ENCODE measurements around the gene PMFBP1. TPM values are rescaled to one million over a fixed set of nuclear protein-coding genes. Genes with fewer than 3 reads are reported as not detected.

The PMFBP1 gene
- total and polyA plus RNA-seq, 12 donors: 0.15 to 2.4 (median 0.55) TPM

GRCh38 chr16:72122308-72122707 lies 49.6 kb downstream of the PMFBP1 start:
- Histone ChIP-seq H3K36me3 (replicated peaks in 1 of 2) (no peaks in the 10 kb centered on the region), H3K27me3 (no peaks in the 10 kb centered on the region), H3K4me1 (replicated peaks in 1 of 2) (peaks cover 0 to 6% of the 10 kb centered on the region in 2 donors), H3K27ac (no peak overlapping the region), H3K4me3 (no peak overlapping the region), H3K9me3 (replicated peaks in 1 of 3) (no peaks in the 10 kb centered on the region)
- whole genome bisulfite sequencing, 4 donors: 96 to 100% (median 99%) methylated on average over 2 of the region's 2 CpGs
- TF ChIP-seq POLR2A (IDR thresholded peaks at IDR 0.05): no peak
- TF ChIP-seq, protein P1, sequence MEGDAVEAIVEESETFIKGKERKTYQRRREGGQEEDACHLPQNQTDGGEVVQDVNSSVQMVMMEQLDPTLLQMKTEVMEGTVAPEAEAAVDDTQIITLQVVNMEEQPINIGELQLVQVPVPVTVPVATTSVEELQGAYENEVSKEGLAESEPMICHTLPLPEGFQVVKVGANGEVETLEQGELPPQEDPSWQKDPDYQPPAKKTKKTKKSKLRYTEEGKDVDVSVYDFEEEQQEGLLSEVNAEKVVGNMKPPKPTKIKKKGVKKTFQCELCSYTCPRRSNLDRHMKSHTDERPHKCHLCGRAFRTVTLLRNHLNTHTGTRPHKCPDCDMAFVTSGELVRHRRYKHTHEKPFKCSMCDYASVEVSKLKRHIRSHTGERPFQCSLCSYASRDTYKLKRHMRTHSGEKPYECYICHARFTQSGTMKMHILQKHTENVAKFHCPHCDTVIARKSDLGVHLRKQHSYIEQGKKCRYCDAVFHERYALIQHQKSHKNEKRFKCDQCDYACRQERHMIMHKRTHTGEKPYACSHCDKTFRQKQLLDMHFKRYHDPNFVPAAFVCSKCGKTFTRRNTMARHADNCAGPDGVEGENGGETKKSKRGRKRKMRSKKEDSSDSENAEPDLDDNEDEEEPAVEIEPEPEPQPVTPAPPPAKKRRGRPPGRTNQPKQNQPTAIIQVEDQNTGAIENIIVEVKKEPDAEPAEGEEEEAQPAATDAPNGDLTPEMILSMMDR (IDR thresholded peaks at IDR 0.05): no peak
- no peak for DNase-seq
- intact Hi-C loops (cut with DNase I): loop anchor here (10.0 kb wide), 1 partner anchor 342 kb away; no protein-coding TSS in a partner anchor

- DNase-seq: peak in 1 of 7 donors; percentile 34
Observed at GRCh38 chr16:72120026-72120425, 51.9 kb downstream of the PMFBP1 start.

DNA sequence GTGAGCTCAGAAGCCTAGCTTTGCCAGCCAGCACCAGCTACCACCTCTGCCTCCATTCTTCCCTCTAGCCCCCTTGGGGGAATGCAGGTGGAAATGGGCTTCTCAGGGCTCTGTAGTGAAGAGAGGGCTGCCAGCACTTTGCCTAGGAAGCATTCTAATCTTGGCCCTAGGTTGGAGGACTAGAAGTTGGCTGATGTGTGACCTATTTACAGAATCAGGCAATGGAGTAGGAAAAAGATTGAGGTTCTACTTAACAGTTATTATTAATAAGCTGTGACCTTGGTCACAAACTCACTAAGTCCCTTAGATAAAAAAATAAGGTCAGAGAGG lies 58.4 kb downstream of the PMFBP1 start:
- H3K27ac ChIP-seq: no peak overlapping the region
- H3K36me3 ChIP-seq (replicated peaks in 1 of 2): peaks cover 0 to 45% of the 10 kb centered on the region in 2 donors
- no peak overlapping the region for H3K4me3 ChIP-seq
- DNase-seq: no peak
- H3K9me3 ChIP-seq (replicated peaks in 1 of 3): no peaks in the 10 kb centered on the region
- intact Hi-C loops (cut with DNase I): no loop called here
- peaks cover 0 to 8% of the 10 kb centered on the region in 2 donors for H3K4me1 ChIP-seq (replicated peaks in 1 of 2)
- no peak for TF ChIP-seq POLR2A (IDR thresholded peaks at IDR 0.05)
- TF ChIP-seq, protein P1 (IDR thresholded peaks at IDR 0.05): no peak
- no peaks in the 10 kb centered on the region for H3K27me3 ChIP-seq

More at GRCh38 chr16:72120026-72120425, 51.9 kb downstream of the PMFBP1 start:
- H3K27me3 ChIP-seq: no peaks in the 10 kb centered on the region
- H3K36me3 ChIP-seq (replicated peaks in 1 of 2): no peaks in the 10 kb centered on the region
- no peak overlapping the region for H3K4me3 ChIP-seq
- no peaks in the 10 kb centered on the region for H3K4me1 ChIP-seq (replicated peaks in 1 of 2)
- 84 to 90% (median 88%) methylated on average over 5 of the region's 5 CpGs for WGBS, 4 donors
- no peaks in the 10 kb centered on the region for H3K9me3 ChIP-seq (replicated peaks in 1 of 3)
- TF ChIP-seq POLR2A (IDR thresholded peaks at IDR 0.05): no peak
- TF ChIP-seq, protein P1 (IDR thresholded peaks at IDR 0.05): no peak
- intact Hi-C loops (cut with DNase I): loop anchor here (10.0 kb wide), 1 partner anchor 345 kb away; no protein-coding TSS in a partner anchor
- H3K27ac ChIP-seq: no peak overlapping the region

DNA sequence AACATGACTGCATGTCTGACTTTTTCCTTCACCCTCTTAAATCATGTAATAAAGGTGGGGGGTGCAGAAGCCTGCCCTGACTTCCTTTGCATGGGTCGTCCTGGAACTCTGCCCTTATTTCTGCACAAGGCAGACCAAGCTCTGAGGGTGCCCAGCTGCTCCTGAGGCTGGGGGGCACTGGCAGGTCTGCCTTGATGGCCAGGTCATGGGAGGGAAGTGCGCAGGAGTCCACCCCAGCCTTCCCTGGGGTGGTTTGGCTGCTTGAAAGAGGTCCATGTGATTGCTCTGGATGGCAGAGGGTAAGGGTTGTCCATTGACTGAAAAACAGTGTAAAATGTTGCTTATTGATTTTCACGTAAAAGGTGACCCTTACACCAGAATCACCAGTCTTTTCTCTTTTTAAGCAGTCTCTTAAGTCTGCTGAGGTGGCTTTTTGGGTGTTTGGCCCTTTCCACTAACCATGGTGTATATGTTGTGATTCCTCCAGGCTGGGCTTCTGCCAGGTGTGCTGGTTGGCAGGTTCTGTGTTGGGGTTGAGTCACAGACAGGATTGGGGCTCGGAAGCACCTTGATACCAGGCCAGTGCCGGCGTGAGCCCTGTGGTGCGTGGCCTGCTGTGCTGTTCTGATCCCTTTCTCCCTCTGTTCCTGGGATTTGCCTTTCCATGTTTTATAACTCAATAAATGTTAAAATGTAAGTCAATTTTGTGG lies 58.9 kb downstream of the PMFBP1 start:
- H3K36me3 ChIP-seq (replicated peaks in 1 of 2): peaks cover 0 to 50% of the 10 kb centered on the region in 2 donors
- intact Hi-C loops (cut with DNase I): no loop called here

More for the DNA sequence above, 58.9 kb downstream of the PMFBP1 start:
- 72 to 89% (median 78%) methylated on average over 2 to 7 of the region's 7 CpGs for WGBS, 4 donors
- H3K4me3 ChIP-seq: no peak overlapping the region
- H3K4me1 ChIP-seq (replicated peaks in 1 of 2): peaks cover 0 to 8% of the 10 kb centered on the region in 2 donors
- peak in 4 of 7 donors; percentile 32 to 51 (median 38) for DNase-seq
- no peaks in the 10 kb centered on the region for H3K9me3 ChIP-seq (replicated peaks in 1 of 3)
- no peak overlapping the region for H3K27ac ChIP-seq
- TF ChIP-seq, protein P1 (IDR thresholded peaks at IDR 0.05): no peak
- TF ChIP-seq POLR2A (IDR thresholded peaks at IDR 0.05): no peak
- H3K27me3 ChIP-seq: no peaks in the 10 kb centered on the region

All from adrenal gland (tissue), 12 donors.